Measurements from ENCODE around the gene UGT2A3. TPM values are rescaled to one million over a fixed set of nuclear protein-coding genes. Genes with fewer than 3 reads are reported as not detected.
A peak's percentile ranks its signal among the peaks of the same experiment; 100 is the strongest.

UGT2A3 gene
- total RNA-seq, 1 experiment from 2014 or later, result 2.9 TPM

GRCh38 chr4:68985442-68985841 lies 33.8 kb upstream of the UGT2A3 start:
- Mint-ChIP-seq H3K36me3 (ENCODE audit: insufficient read depth, unreplicated experiment) (no peaks in the 10 kb centered on the region), H3K27me3 (ENCODE audit: unreplicated experiment) (no peaks in the 10 kb centered on the region), H3K4me3 (ENCODE audit: low read depth, unreplicated experiment) (no peak overlapping the region), H3K9me3 (ENCODE audit: low read depth, unreplicated experiment) (peaks cover 3% of the 10 kb centered on the region), H3K27ac (ENCODE audit: unreplicated experiment) (no peak overlapping the region), H3K4me1 (ENCODE audit: low read depth, unreplicated experiment) (no peaks in the 10 kb centered on the region)
- BruUV-seq (replicated peaks), result no TSS peak
- intact Hi-C loops (cut with micrococcal nuclease; ENCODE audit: unreplicated experiment), result no loop called here
- CTCF ChIA-PET, result no interaction called here
- DNase-seq, result no peak
- no peak for TF ChIP-seq CTCF (IDR thresholded peaks at IDR 0.05; ENCODE audit: unreplicated experiment)

GRCh38 chr4:68984947-68985346 lies 33.3 kb upstream of the UGT2A3 start:
- Mint-ChIP-seq H3K27ac (ENCODE audit: unreplicated experiment) (no peak overlapping the region), H3K27me3 (ENCODE audit: unreplicated experiment) (no peaks in the 10 kb centered on the region), H3K4me1 (ENCODE audit: low read depth, unreplicated experiment) (no peaks in the 10 kb centered on the region), H3K9me3 (ENCODE audit: low read depth, unreplicated experiment) (peaks cover 3% of the 10 kb centered on the region), H3K4me3 (ENCODE audit: low read depth, unreplicated experiment) (no peak overlapping the region), H3K36me3 (ENCODE audit: insufficient read depth, unreplicated experiment) (no peaks in the 10 kb centered on the region)
- no peak for TF ChIP-seq CTCF (IDR thresholded peaks at IDR 0.05; ENCODE audit: unreplicated experiment)
- no TSS peak for BruUV-seq (replicated peaks)
- DNase-seq, result no peak
- CTCF ChIA-PET, result no interaction called here
- intact Hi-C loops (cut with micrococcal nuclease; ENCODE audit: unreplicated experiment), result no loop called here

DNA sequence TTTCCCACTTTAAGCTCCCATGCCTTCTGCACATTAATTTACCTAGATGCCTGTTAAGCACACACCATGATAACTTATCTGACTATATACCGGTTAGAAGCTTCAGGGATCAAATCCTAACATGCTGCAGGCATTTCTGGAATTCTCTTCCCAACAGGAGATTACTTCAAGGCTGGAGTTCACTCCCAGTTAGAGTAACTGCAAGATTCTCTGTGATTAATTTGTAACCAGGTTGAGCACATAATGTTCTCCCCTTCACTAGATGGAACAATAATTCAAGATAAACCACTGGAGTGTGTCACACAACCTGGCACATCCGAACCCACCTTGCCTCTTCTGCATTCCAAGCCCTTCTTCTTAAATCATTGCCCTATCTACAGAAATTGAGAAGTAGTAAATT lies 11.8 kb upstream of the UGT2A3 start:
- H3K4me1 Mint-ChIP-seq (ENCODE audit: low read depth, unreplicated experiment), result peaks cover 37% of the 10 kb centered on the region
- no peak for DNase-seq
- no peaks in the 10 kb centered on the region for H3K27me3 Mint-ChIP-seq (ENCODE audit: unreplicated experiment)
- peaks cover 5% of the 10 kb centered on the region for H3K9me3 Mint-ChIP-seq (ENCODE audit: low read depth, unreplicated experiment)
- intact Hi-C loops (cut with micrococcal nuclease; ENCODE audit: unreplicated experiment), result loop anchor here (5.0 kb wide), 1 partner anchor 306 kb away; no protein-coding TSS in a partner anchor
- no peak for TF ChIP-seq CTCF (IDR thresholded peaks at IDR 0.05; ENCODE audit: unreplicated experiment)
- no TSS peak for BruUV-seq (replicated peaks)
- peak overlapping the region; percentile 6 for H3K27ac Mint-ChIP-seq (ENCODE audit: unreplicated experiment)
- H3K36me3 Mint-ChIP-seq (ENCODE audit: insufficient read depth, unreplicated experiment), result peaks cover 5% of the 10 kb centered on the region
- H3K4me3 Mint-ChIP-seq (ENCODE audit: low read depth, unreplicated experiment), result peak overlapping the region; percentile 44
- CTCF ChIA-PET, result no interaction called here

- BruUV-seq (replicated peaks), result no TSS peak
- H3K27me3 Mint-ChIP-seq (ENCODE audit: unreplicated experiment), result no peaks in the 10 kb centered on the region
- peaks cover 5% of the 10 kb centered on the region for H3K9me3 Mint-ChIP-seq (ENCODE audit: low read depth, unreplicated experiment)
- peak overlapping the region; percentile 6 for H3K27ac Mint-ChIP-seq (ENCODE audit: unreplicated experiment)
- intact Hi-C loops (cut with micrococcal nuclease; ENCODE audit: unreplicated experiment), result loop anchor here (5.0 kb wide), 1 partner anchor 306 kb away; no protein-coding TSS in a partner anchor
- no peak for TF ChIP-seq CTCF (IDR thresholded peaks at IDR 0.05; ENCODE audit: unreplicated experiment)
- DNase-seq, result no peak
- H3K4me1 Mint-ChIP-seq (ENCODE audit: low read depth, unreplicated experiment), result peaks cover 37% of the 10 kb centered on the region
- peaks cover 5% of the 10 kb centered on the region for H3K36me3 Mint-ChIP-seq (ENCODE audit: insufficient read depth, unreplicated experiment)
- CTCF ChIA-PET, result no interaction called here
- peak overlapping the region; percentile 44 for H3K4me3 Mint-ChIP-seq (ENCODE audit: low read depth, unreplicated experiment)
These were observed 11.3 kb upstream of the UGT2A3 start for GRCh38 chr4:68962868-68963267.
